ENCODE data around the gene NDUFB7.
"Not testable (repeated sequence)": the region's sequence is repeated elsewhere in the genome, so short reads cannot be mapped to it uniquely, and the experiment has no call there.

NDUFB7 gene

GRCh38 chr19:14555918-14556661 lies 15.8 kb downstream of the NDUFB7 start:
- no peak for DNase-seq (ENCODE audit: low read depth)
- H3K4me3 ChIP-seq (ENCODE audit: low read depth, low read length), result no peak overlapping the region

GRCh38 chr19:14554382-14554812 lies 17.5 kb downstream of the NDUFB7 start:
- H3K4me3 ChIP-seq (ENCODE audit: low read depth, low read length), result no peak overlapping the region

GRCh38 chr19:14553939-14554243 lies 18.0 kb downstream of the NDUFB7 start:
- DNase-seq (ENCODE audit: low read depth), result no peak
- H3K4me3 ChIP-seq (ENCODE audit: low read depth, low read length), result no peak overlapping the region

More at GRCh38 chr19:14554382-14554812, 17.5 kb downstream of the NDUFB7 start:
- no peak for DNase-seq (ENCODE audit: low read depth)

- no peak for DNase-seq (ENCODE audit: low read depth)
- H3K4me3 ChIP-seq (ENCODE audit: low read depth, low read length), result no peak overlapping the region
These were observed 18.6 kb downstream of the NDUFB7 start for GRCh38 chr19:14553042-14553938.

- not testable (repeated sequence) for H3K4me3 ChIP-seq (ENCODE audit: low read depth, low read length); DNase-seq (ENCODE audit: low read depth)
These were observed 19.9 kb downstream of the NDUFB7 start for GRCh38 chr19:14552006-14552360.

GRCh38 chr19:14551134-14552005 lies 20.5 kb downstream of the NDUFB7 start:
- H3K4me3 ChIP-seq (ENCODE audit: low read depth, low read length); DNase-seq (ENCODE audit: low read depth): not testable (repeated sequence)

- DNase-seq (ENCODE audit: low read depth), result no peak
- H3K4me3 ChIP-seq (ENCODE audit: low read depth, low read length), result no peak overlapping the region
These were observed 21.6 kb downstream of the NDUFB7 start for GRCh38 chr19:14550201-14550754.

- no peak overlapping the region for H3K4me3 ChIP-seq (ENCODE audit: low read depth, low read length)
- no peak for DNase-seq (ENCODE audit: low read depth)
These were observed 26.2 kb downstream of the NDUFB7 start for GRCh38 chr19:14545716-14546082.

GRCh38 chr19:14544977-14545715 lies 26.7 kb downstream of the NDUFB7 start:
- no peak for DNase-seq (ENCODE audit: low read depth)
- no peak overlapping the region for H3K4me3 ChIP-seq (ENCODE audit: low read depth, low read length)

GRCh38 chr19:14544047-14544446 lies 27.8 kb downstream of the NDUFB7 start:
- no peak for DNase-seq (ENCODE audit: low read depth)

GRCh38 chr19:14542711-14543328 lies 29.0 kb downstream of the NDUFB7 start:
- H3K4me3 ChIP-seq (ENCODE audit: low read depth, low read length), result no peak overlapping the region

More at GRCh38 chr19:14544047-14544446, 27.8 kb downstream of the NDUFB7 start:
- H3K4me3 ChIP-seq (ENCODE audit: low read depth, low read length), result no peak overlapping the region

GRCh38 chr19:14541979-14542378 lies 29.9 kb downstream of the NDUFB7 start:
- not testable (repeated sequence) for DNase-seq (ENCODE audit: low read depth); H3K4me3 ChIP-seq (ENCODE audit: low read depth, low read length)

More at GRCh38 chr19:14542711-14543328, 29.0 kb downstream of the NDUFB7 start:
- DNase-seq (ENCODE audit: low read depth), result no peak

GRCh38 chr19:14540741-14541525 lies 30.9 kb downstream of the NDUFB7 start:
- H3K4me3 ChIP-seq (ENCODE audit: low read depth, low read length), result no peak overlapping the region
- DNase-seq (ENCODE audit: low read depth), result no peak

GRCh38 chr19:14536926-14537692 lies 34.8 kb downstream of the NDUFB7 start:
- DNase-seq (ENCODE audit: low read depth), result no peak
- no peak overlapping the region for H3K4me3 ChIP-seq (ENCODE audit: low read depth, low read length)

- no peak for DNase-seq (ENCODE audit: low read depth)
- H3K4me3 ChIP-seq (ENCODE audit: low read depth, low read length), result no peak overlapping the region
These were observed 38.4 kb downstream of the NDUFB7 start for GRCh38 chr19:14533450-14533849.

GRCh38 chr19:14530506-14530905 lies 41.4 kb downstream of the NDUFB7 start:
- DNase-seq (ENCODE audit: low read depth), result no peak
- peak overlapping the region; percentile 98 for H3K4me3 ChIP-seq (ENCODE audit: low read depth, low read length)

GRCh38 chr19:14530005-14530348 lies 41.9 kb downstream of the NDUFB7 start:
- peak overlapping the region; percentile 98 for H3K4me3 ChIP-seq (ENCODE audit: low read depth, low read length)
- no peak for DNase-seq (ENCODE audit: low read depth)

All from skeletal muscle cell (primary cell).